ENCODE results near the gene RPLP2. TPM values are rescaled to one million over a fixed set of nuclear protein-coding genes. Genes with fewer than 3 reads are reported as not detected.

RPLP2 gene
- polyA plus RNA-seq, 1 of the 3 experiments (the other 2 are of a cell fraction), result 799 TPM

GRCh38 chr11:779955-780532 is 29.7 kb upstream of the RPLP2 start (continued):
- no peak for TF ChIP-seq REST (IDR thresholded peaks at IDR 0.05; ENCODE audit: low read depth, low read length)

GRCh38 chr11:782264-783174 is 27.2 kb upstream of the RPLP2 start:
- Histone ChIP-seq H3K9me3 (no peaks in the 10 kb centered on the region), H3K79me2 (ENCODE audit: insufficient read depth) (peaks cover 23% of the 10 kb centered on the region), H3K4me2 (0 out of 2 replicates have a peak overlapping the region, but pooled peaks have one; percentile 41), H3F3A (replicated peaks; ENCODE audit: insufficient read depth) (peaks cover 17% of the 10 kb centered on the region), H3K27me3 (ENCODE audit: insufficient read depth) (no peaks in the 10 kb centered on the region), H3K9me2 (no peaks in the 10 kb centered on the region), H3K4me1 (ENCODE audit: control insufficient read depth in 1 of 2, insufficient read depth in 2 of 2, low read depth in 1 of 2, low read length in 1 of 2) (peaks cover 9 to 16% of the 10 kb centered on the region in 2 experiments; a peak in 3 of 4 replicates), H3K27ac (ENCODE audit: low read depth in 2 of 2, low read length in 1 of 2) (peak overlapping the region in 1 of 2 experiments; percentile 75; a peak in 2 of 4 replicates), H4K20me1 (ENCODE audit: insufficient read depth) (no peaks in the 10 kb centered on the region), H2AFZ (ENCODE audit: low read depth) (no peak overlapping the region), H3K4me3 (ENCODE audit: low read depth in 2 of 2, low read length in 1 of 2) (no peak overlapping the region), H3K36me3 (replicated peaks in 1 of 2; ENCODE audit: control insufficient read depth in 1 of 2, insufficient read depth in 2 of 2, low read length in 1 of 2) (peaks cover 0 to 7% of the 10 kb centered on the region in 2 experiments), H3K9ac (peak overlapping the region; percentile 23; the same call in 1 of the 2 replicates)
- TF ChIP-seq TEAD4 (IDR thresholded peaks at IDR 0.05; ENCODE audit: borderline replicate concordance, insufficient read depth) (no peak), NFIC (IDR thresholded peaks at IDR 0.05; ENCODE audit: borderline replicate concordance) (no peak), EZH2phosphoT487 (IDR thresholded peaks at IDR 0.05; ENCODE audit: borderline replicate concordance, low read depth) (no peak), SMC3 (IDR thresholded peaks at IDR 0.05; ENCODE audit: low read depth, low read length) (no peak), JUND (IDR thresholded peaks at IDR 0.05) (no peak), FOXJ3 (CRISPR knock-in tag; IDR thresholded peaks at IDR 0.05) (no peak), CHD2 (IDR thresholded peaks at IDR 0.05; ENCODE audit: low read length, partially characterized antibody) (no peak)
- ChIA-PET POLR2A (no interaction called here), CTCF (interaction anchor here (0.7 to 3.3 kb wide), 11 partner anchors 12 to 228 kb away, joined by 3 to 43 read pairs (median 6); partner anchors contain the start of genes PIDD1, SLC25A22 and TALDO1)
- 87% methylated on average over 15 of the region's 36 CpGs for WGBS (ENCODE audit: low lambda C conversion rate)
- DNase-seq, result no peak
